GM06990 (cell line): ENCODE measurements around the gene TBL3.
A peak's percentile ranks its signal among the peaks of the same experiment; 100 is the strongest.

ENCODE experiments used
- DNase-seq: peaks from one replicate; pipeline ENCODE4 v3.0.0-alpha.2; 2011; ENCODE audit not compliant: insufficient read length; ENCODE audit errors: extremely low read depth
- H3K27me3 ChIP-seq: replicated peaks from 2 replicates; pipeline ENCODE4 v1.6.0; 2011; ENCODE audit warnings: low read length; ENCODE audit not compliant: control insufficient read depth, insufficient read depth
- H3K36me3 ChIP-seq: 2 replicates; pipeline ENCODE4 v1.5.1; 2011; ENCODE audit warnings: low read length; ENCODE audit not compliant: control insufficient read depth, insufficient read depth
- H3K4me3 ChIP-seq: replicated peaks from 2 replicates; pipeline ENCODE4 v1.5.1; 2011; ENCODE audit warnings: low read depth, mild to moderate bottlenecking, control low read depth, low read length
- CTCF ChIP-seq: IDR thresholded peaks from 2 replicates; pipeline ENCODE4 v1.5.1; 2011; ENCODE audit warnings: low read length, control low read depth, mild to moderate bottlenecking, inconsistent platforms; ENCODE audit not compliant: insufficient read depth, poor library complexity, severe bottlenecking

The TBL3 gene

GRCh38 chr16:1982013-1982433 is 10.2 kb downstream of the TBL3 start:
- Histone ChIP-seq H3K4me3 (no peak overlapping the region), H3K27me3 (no peaks in the 10 kb centered on the region; the same call in 1 of the 2 replicates), H3K36me3 (peaks cover 19% of the 10 kb centered on the region)
- DNase-seq = no peak
- no peak for TF ChIP-seq CTCF

- Histone ChIP-seq H3K4me3 (no peak overlapping the region), H3K36me3 (peaks cover 14% of the 10 kb centered on the region), H3K27me3 (no peaks in the 10 kb centered on the region; the same call in 1 of the 2 replicates)
- no peak for DNase-seq
- TF ChIP-seq CTCF = no peak
Observed at GRCh38 chr16:1982991-1983543, 11.2 kb downstream of the TBL3 start.

GRCh38 chr16:1983544-1984346 is 11.9 kb downstream of the TBL3 start, which contains the start of gene GFER:
TSS of gene GFER (plus strand) at chr16:1984193. CDS start at chr16:1984219, 26 bp downstream.
- TF ChIP-seq CTCF = peak; percentile 40
- peaks cover 11% of the 10 kb centered on the region for H3K36me3 ChIP-seq
- H3K27me3 ChIP-seq = no peaks in the 10 kb centered on the region; the same call in 1 of the 2 replicates
- peak; percentile 91 for DNase-seq
- H3K4me3 ChIP-seq = peak within 1 kb of the TSS; percentile 90

GRCh38 chr16:1984347-1985225 is 12.7 kb downstream of the TBL3 start:
- no peaks in the 10 kb centered on the region; the same call in 1 of the 2 replicates for H3K27me3 ChIP-seq
- TF ChIP-seq CTCF = no peak
- H3K4me3 ChIP-seq = peak overlapping the region; percentile 90
- no peak for DNase-seq
- H3K36me3 ChIP-seq = peaks cover 11% of the 10 kb centered on the region

- Histone ChIP-seq H3K4me3 (peak overlapping the region; percentile 90), H3K27me3 (no peaks in the 10 kb centered on the region; the same call in 1 of the 2 replicates), H3K36me3 (peaks cover 11% of the 10 kb centered on the region)
- DNase-seq = no peak
- no peak for TF ChIP-seq CTCF
Observed at GRCh38 chr16:1985466-1986150, 13.8 kb downstream of the TBL3 start.
